NCI-H1092 (cell line): ENCODE data around the gene UGDH.
"Not testable (repeated sequence)": the region's sequence is repeated elsewhere in the genome, so short reads cannot be mapped to it uniquely, and the experiment has no call there.

Experiments used
- DNase-seq: peaks from one replicate; lab custom pipeline; 2025; lab: John Stamatoyannopoulos, UW

Gene UGDH

GRCh38 chr4:39529534-39529933 is 2.3 kb upstream of the UGDH start:
- DNase-seq: no peak

- DNase-seq: no peak
Measured at GRCh38 chr4:39528061-39528465, 824 bp upstream of the UGDH start.

DNA sequence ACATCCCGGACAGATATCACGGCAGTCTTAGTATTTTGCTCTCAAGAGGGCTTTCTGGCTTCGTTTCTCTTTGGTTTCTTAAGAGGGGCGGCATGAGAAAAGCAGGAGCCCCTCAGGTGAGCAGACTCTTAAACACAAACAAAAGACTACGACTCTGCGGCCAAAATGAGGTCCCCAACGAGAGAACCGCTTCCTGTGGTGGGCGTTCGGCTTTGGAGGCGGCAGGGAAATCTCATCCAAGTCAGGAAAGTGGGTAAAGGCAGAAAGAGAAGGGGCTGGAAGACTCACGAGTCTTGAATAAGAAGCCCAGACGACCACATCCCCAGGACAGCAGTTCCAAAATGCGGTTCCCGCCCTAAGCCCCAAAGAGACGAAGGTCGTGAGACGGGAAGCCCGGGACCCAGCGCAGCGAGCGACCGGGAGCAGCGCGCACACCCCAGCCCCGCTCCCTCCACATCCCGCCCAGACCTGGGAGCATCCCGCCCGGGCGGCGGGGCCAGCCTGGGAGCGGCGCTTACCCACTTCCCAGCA is 409 bp downstream of the UGDH start:
- peak; percentile 26 for DNase-seq

DNA sequence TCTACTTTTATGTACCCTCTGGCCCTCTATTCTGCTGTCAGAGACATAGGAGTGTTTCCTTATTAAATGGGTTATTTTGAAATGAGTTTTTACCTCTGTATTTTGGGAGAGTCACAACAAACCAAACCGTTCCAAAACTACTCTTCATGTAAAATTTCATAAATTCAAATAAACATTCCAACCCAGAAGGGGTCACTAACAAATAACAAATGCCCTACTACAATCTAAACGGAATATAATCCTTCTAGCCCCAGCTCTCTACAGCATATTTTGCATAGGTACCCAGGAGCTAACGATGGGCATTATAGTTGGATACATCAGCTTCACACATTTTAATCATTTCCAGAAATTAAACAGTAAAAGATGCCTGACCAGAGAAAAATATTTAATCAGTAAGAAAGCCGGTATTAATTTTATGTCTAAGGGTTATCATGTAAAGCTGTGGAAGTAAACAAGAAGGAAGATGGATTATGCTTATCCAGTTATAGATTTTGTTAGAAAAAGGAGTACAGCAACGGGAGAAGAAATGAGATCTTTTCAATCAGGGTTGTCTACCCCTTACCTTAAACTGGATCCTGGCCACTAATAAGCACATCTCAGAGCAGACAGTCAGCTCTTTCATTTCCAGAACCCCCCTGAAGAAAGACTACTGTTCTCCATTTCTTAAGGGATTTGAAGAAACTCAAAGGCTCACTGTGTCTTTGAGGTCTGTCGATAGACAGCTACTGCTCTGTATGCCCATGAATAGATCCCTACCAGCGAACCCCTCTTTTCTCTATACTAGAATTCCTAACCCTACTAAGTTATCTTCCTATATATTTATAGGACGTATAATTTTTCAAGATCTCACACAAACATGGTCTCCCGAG is 1.2 kb downstream of the UGDH start:
- no peak for DNase-seq

- no peak for DNase-seq
Measured at GRCh38 chr4:39524161-39524957, 2.9 kb downstream of the UGDH start.

GRCh38 chr4:39522068-39522467 is 5.2 kb downstream of the UGDH start:
- DNase-seq: no peak

DNA sequence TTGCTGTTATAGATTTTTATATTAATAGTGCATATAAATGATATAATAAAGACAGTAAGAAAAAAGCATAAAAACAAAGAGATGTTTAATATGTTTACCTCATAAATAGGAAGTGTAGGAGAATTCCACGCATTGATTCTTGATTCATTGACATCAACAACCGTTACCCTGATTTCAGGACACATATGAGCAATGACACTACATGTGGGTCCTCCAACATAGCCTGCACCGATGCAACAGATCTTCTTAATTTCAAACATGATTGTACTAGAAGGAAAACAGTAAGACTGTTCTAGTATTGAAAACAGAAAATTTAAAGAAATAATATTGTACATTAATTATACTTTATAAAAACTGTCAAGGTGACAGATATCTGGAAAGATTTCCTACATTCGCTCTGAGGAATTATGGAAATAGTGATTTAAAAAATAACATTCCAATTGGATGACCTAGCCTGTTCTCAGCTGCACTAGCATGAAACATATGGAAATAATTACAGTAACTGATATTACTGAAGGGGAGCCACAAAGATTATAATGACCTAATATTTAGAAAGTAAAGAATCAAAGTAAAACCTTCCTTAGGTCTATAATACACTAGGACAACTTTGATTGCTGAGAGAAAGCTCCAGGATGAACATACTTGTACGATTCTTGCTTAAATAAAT is 5.9 kb downstream of the UGDH start:
- no peak for DNase-seq

GRCh38 chr4:39518484-39518883 is 8.8 kb downstream of the UGDH start:
- no peak for DNase-seq

DNA sequence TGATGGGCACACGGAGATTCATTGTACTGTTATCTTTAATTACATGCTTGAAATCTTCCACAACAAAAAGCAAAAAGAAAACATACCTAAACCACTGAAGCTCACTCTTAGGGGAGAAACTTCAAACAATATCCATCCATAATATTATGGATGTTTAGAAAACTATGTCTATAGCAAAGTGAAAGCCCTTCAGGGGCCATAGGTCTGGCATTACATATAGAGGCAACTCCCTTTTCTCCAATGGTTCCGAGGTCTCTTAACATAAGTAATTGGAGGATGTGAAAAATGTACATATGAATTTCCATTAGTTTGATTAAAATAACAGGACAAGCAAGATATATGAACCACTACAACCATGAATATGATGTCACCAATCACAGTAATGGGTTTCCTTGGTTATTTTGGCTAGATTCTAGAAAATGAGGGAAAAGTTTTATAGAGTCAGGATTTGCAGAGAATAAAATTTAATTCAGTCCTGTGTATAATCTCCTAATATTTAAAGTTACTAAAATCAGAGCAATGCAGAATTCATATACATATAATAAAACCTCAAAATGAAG is 10.8 kb downstream of the UGDH start:
- DNase-seq: no peak

GRCh38 chr4:39515669-39516401 is 11.4 kb downstream of the UGDH start:
- DNase-seq: not testable (repeated sequence)

DNA sequence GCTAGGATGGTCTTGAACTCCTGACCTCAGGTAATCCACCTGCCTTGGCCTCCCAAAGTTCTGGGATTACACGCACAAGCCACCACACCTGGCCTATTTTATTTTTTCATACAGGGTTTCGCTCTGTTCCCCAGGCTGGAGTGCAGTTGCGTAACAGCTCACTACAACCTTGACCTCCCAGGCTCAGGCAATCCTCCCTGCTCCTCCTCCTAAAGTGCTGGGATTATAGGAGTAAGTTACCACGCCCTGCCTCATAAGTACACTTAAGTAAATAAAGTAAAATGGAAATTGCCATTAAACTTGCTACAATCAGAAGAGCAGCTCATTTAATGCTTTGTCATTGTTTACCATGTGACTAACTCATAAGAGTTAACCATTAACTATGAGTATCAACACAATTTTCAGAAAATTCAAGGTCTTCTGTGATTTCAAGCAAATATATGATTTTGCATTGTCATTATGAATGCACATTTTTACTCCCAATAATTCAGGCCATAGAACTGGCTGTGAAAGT is 12.3 kb downstream of the UGDH start:
- no peak for DNase-seq

GRCh38 chr4:39514266-39514665 is 13.0 kb downstream of the UGDH start:
- DNase-seq: not testable (repeated sequence)

GRCh38 chr4:39510348-39510929 is 16.8 kb downstream of the UGDH start:
- no peak for DNase-seq

GRCh38 chr4:39505581-39505980 is 21.7 kb downstream of the UGDH start:
- DNase-seq: no peak

GRCh38 chr4:39504538-39504937 is 22.7 kb downstream of the UGDH start:
- DNase-seq: no peak

DNA sequence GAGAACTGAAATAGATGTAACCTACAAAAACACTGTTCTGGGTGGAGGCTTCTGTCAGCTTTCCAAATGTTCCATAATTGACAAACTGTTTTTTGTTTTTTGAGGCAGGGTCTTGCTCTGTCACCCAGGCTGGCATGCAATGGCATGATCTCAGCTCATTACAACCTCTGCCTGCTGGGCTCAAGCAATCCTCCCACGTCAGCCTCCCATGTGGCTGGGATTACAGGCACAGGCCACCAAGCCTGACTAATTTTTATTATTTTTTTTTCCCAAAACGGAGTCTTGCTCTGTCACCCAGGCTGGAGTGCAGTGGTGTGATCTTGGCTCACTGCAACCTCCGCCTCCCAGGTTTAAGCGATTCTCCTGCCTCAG is 24.6 kb downstream of the UGDH start:
- DNase-seq: not testable (repeated sequence)

DNA sequence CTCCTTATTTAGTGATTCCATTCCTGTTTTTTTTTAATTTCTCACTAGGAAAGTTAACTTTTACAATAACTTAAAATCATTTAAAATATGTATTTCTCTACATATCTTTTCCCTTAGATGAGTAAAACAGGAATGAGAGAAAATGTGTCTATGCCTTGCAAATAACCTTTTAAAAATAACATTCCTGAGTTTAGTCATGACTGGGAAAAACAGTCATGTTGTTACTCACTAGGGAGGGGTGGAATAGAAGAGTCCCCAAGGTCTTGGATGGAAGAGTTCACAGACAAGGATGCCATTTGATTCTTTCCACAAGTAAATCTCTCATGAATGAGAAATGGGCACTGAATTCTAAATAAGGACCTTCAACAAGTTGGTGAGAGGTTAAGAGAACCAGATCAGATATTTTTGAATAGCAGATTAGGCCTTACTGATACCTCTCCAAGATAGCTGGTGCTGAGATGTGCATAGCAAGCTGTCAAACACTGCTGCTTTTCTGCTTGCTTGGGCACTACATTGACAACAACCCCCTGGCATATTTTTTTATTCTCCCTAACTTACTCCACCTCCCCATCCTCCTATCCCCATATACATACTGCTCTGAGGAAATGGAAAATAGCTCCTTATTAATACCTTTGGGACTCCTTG is 25.1 kb downstream of the UGDH start:
- no peak for DNase-seq

GRCh38 chr4:39498727-39499020 is 28.6 kb downstream of the UGDH start:
- no peak for DNase-seq

DNA sequence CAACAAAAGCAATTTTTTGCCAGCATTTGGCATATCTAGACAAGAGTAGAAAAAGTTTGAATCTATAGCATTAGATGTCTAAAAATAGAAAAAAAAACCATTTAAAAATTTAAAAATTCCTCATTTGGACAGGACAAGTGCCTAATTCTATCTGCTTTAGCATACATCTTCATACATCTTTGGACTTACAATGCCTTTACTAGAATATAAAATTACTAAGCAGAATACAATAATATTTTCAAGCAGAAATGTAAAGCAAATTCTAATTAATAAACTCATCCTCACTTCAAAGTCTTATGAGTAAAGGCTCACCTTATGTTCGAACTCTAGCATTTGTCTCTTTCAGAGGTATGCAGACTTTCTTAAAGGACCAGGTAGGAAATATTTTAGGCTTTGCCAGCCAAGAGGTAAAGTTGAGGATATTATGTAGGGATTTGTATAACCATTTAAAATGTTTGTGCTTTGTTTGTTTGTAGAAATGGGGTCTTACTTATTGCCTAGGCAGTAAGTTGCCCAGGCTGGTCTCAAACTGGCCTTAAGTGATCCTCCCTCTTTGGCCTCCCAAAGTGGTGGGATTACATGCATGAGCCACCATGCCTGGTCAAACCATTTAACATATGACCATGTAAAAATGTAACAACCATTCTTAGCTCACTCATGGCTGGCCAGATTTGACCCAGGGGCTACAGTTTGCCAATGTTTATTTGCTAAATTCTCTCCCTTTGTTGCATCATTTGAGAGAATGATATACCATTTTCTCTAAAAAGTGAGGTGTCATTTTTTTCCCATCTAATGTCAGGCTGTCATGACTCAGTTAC is 29.1 kb downstream of the UGDH start:
- DNase-seq: no peak
